Right cardiac atrium (tissue), 5 donors: ENCODE measurements around the gene SOWAHA. TPM values are rescaled to one million over a fixed set of nuclear protein-coding genes. Genes with fewer than 3 reads are reported as not detected.

Experiments used
- ATAC-seq, 2 donors: fragments of 200-7000 bp; cut with Tn5 transposase; one replicate each; pipeline versions ENCODE4 v1.8.0 to v1.9.1; 2020; ENCODE audit warnings: moderate library complexity in 2 of 2, mild to moderate bottlenecking in 1 of 2
- DNase-seq, 3 donors: peaks; one replicate each; pipeline ENCODE4 v3.0.0-alpha.2; 2020
- H3K27ac ChIP-seq: one replicate; pipeline ENCODE4 v1.5.1; 2013; ENCODE audit warnings: mild to moderate bottlenecking, low read length, control low read depth, moderate library complexity
- H3K27me3 ChIP-seq: one replicate; pipeline ENCODE4 v1.6.1; 2013; ENCODE audit not compliant: control insufficient read depth, insufficient read depth
- H3K4me1 ChIP-seq: one replicate; pipeline ENCODE4 v1.6.1; 2013; ENCODE audit warnings: low read length; ENCODE audit not compliant: control insufficient read depth, insufficient read depth
- H3K4me3 ChIP-seq: one replicate; pipeline ENCODE4 v1.5.1; 2013; ENCODE audit warnings: low read length, control low read depth
- H3K9me3 ChIP-seq: one replicate; pipeline ENCODE4 v1.6.1; 2013; ENCODE audit warnings: low read length; ENCODE audit not compliant: control insufficient read depth
- WGBS: extraction: QIAGEN DNeasy Blood & Tissue Kit; methylation state at CpG from one replicate; pipeline ENCODE4 v1.1.7; 2013; 5-methylcytosine and 5-hydroxymethylcytosine counted together
- intact Hi-C, 4 donors: fragments of 100-400 bp; cut with DNase I; formaldehyde crosslinking; loops; one replicate each; pipeline versions ENCODE4 v1.11.0 to v1.14.0; 2022 to 2023
- polyA plus RNA-seq: library from polyadenylated mRNA; stranded (reverse); fragments of 200-250 nt; gene quantifications from one replicate; pipeline ENCODE4 v1.2.3, GENCODE V29; 2013
- total RNA-seq, 4 donors: library from RNA; stranded (reverse); fragmentation: NEBNext Ultra II Directional; extraction: Animal tissue kit (Norgen Biotek cat#: 25700); gene quantifications; one replicate each; pipeline ENCODE4 v1.2.1, GENCODE V29; 2021
- donor health status: healthy with polysubstance abuse.
- donor health status: DM: no; HTN: yes; CAD: no.
- donor health status: DM: no; HTN: no; CAD: no.
- donor health status: DM: no; HTN: yes; CAD: no; lungs with severe emphysema.
- donor health status: DM: yes; HTN: yes; CAD: no.

SOWAHA gene
- total and polyA plus RNA-seq, 5 donors: 0.05 to 0.11 TPM; not detected in 3

GRCh38 chr5:132826424-132827082 lies 13.5 kb downstream of the SOWAHA start:
- H3K4me1 ChIP-seq: no peaks in the 10 kb centered on the region
- WGBS: 72% methylated on average over 6 of the region's 6 CpGs
- no peak overlapping the region for H3K4me3 ChIP-seq
- no peaks in the 10 kb centered on the region for H3K9me3 ChIP-seq
- intact Hi-C loops: loop anchor here in 2 of 4 donors (10.0 kb wide), 2 partner anchors 302 to 442 kb away; no protein-coding TSS in a partner anchor
- H3K27me3 ChIP-seq: no peaks in the 10 kb centered on the region
- H3K27ac ChIP-seq: no peak overlapping the region
- ATAC-seq (no peak), DNase-seq (no peak)

DNA sequence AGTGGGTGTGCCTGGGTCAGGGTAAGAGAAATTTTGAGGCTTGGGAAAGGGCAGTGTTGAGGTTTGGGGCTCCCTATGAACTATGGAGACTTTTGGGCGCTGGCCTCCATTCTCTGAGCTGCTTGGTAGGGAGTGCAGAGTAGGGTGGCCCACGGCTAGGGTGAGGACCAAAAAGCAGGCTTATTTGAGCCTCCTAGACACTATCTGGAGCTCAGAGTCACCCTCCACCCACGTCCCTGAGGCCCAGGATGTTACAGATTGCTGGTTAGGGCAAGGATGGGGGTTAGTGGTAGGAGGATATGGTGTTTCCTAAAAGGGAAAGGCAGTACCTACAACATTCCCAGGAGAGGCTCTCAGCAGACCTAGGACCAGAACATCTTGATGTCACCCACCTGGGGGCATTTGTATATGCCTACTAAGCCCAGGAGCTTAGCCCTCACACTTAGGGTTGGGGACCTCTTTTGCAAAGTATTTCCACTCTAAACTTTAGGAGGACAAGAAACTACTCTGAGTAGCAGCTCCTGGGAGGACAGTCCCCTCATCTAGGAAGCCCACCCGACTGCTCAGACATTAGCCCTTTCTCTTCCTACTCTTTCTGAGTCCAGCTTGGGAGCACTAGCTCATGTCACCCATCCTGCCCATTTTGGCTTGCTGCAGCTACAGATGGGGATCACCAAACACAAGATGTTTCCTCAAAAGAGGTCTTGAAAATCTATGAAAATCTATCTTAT lies 15.0 kb downstream of the SOWAHA start:
- WGBS: 96% methylated on average over 4 of the region's 4 CpGs
- H3K27ac ChIP-seq: no peak overlapping the region
- no peaks in the 10 kb centered on the region for H3K4me1 ChIP-seq
- DNase-seq (no peak), ATAC-seq (no peak)
- H3K27me3 ChIP-seq: no peaks in the 10 kb centered on the region
- intact Hi-C loops: loop anchor here in 2 of 4 donors (10.0 kb wide), 2 partner anchors 303 to 443 kb away; no protein-coding TSS in a partner anchor
- H3K9me3 ChIP-seq: no peaks in the 10 kb centered on the region
- H3K4me3 ChIP-seq: no peak overlapping the region

DNA sequence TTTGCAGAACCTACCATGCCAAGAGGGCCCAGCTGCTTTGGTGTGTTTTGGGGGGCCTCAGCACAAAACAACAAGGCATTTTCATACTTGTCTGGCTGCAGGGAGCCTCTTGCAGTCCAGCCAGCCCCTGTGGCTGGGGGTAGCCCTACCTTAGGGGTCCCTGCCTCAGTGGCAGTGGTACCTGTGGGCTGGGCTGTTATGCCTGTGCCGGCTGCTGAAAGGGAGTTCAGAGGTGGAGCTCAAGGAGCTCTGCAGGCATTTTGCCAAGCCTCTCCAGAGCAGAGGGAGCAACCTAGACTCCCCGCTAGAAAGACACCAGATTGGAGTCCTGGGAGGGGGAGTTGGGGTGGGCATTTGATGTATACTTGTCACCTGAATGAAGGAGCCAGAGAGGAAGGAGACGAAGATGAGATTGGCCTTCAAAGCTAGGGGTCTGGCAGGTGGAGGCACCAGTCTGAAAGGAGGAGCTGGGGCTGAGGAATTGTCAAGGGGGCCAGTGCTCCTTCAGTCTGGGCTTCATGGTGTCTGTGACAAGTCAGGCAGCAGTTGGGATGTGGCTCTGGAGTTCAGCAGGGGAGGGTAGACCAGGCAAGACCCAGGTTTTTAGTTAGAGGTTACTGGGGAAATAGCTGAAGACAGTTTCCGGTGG lies 15.9 kb downstream of the SOWAHA start:
- no peaks in the 10 kb centered on the region for H3K27me3 ChIP-seq
- H3K27ac ChIP-seq: no peak overlapping the region
- no peaks in the 10 kb centered on the region for H3K4me1 ChIP-seq
- DNase-seq (no peak), ATAC-seq (no peak)
- no peak overlapping the region for H3K4me3 ChIP-seq
- H3K9me3 ChIP-seq: no peaks in the 10 kb centered on the region
- 72% methylated on average over 4 of the region's 4 CpGs for WGBS
- intact Hi-C loops: loop anchor here in 2 of 4 donors (10.0 kb wide), 2 partner anchors 304 to 444 kb away; no protein-coding TSS in a partner anchor

DNA sequence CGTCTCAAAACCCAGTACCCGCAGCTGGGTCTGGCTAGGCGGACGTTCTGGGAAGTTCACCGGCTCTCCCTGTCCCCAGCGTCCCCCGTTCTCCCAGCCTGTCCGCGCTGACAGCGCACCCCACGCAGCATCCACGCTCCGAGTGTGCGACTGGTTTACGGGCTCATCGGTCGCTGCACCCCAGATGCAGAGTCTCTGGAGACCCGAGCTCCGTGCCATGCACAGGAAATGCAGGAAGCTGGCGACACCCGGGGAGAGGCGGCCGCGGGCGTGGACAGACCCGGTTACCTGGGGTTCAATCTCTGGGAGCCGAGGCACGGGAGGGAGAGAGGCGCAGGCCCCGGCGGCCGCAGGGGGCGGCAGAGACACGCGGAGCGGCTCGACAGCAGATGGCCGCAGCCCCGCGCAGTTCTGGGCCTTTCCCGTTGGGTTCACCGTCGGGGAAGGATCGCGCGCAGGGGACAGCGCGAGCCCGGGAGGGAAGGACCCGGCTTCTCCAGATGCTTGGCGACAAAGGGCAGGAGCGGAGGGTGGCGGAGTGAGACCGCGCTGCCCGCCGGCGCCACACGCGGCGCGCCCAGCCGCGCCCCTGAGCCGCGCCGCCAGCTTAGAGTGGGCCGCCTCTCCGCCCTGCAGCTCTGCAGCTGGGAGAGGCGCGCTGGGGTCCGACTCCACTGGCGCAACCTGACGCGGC lies 16.8 kb downstream of the SOWAHA start:
- H3K4me3 ChIP-seq: peak overlapping the region; percentile 49
- peak; percentile 89 to 90 for ATAC-seq
- peak overlapping the region; percentile 5 for H3K27ac ChIP-seq
- H3K27me3 ChIP-seq: no peaks in the 10 kb centered on the region
- H3K9me3 ChIP-seq: no peaks in the 10 kb centered on the region
- WGBS: 3% methylated on average over 75 of the region's 75 CpGs
- intact Hi-C loops: loop anchor here in 2 of 4 donors (5.0 to 10.0 kb wide), 3 partner anchors 52 to 445 kb away; no protein-coding TSS in a partner anchor
- DNase-seq: peak; percentile 81 to 92 (median 91)
- no peaks in the 10 kb centered on the region for H3K4me1 ChIP-seq

DNA sequence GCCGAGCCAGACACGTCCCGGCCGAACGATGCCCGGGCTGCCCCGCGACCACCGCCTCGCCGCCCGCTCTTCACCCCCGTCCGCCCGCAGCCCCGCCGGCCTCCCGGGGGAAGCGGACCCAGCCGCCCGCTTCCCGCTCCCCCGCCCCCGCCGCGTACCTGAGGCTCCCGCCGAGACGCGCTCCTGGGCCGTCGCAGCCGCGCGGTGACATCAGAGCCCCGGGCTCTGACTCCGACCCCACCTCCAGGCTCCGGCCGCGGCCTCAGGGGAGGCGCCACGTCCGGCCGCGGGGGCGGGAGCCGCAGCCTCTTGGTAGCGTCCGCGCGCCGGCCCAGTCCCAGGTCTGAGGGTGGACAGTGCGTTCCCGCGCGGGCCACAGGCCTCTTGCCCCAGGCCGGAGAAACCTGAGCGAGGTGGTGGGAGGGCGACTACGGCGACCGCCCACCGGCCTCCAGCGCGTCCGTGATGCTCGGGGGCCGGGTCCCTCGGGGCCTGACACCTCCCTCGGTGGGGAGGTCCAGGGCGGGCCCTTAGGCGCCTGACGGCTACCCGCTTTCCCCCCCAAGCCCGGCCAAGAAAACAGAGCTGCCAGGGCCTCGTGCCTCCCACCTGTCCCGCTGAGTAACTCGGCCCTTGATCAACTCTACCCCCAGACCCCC lies 17.5 kb downstream of the SOWAHA start, which contains the start of gene SHROOM1:
Gene SHROOM1, minus strand, starts transcription at position 212 of the 659 bp plus-strand sequence. CDS start 4,507 bp downstream, outside the sequence.
- no peaks in the 10 kb centered on the region for H3K9me3 ChIP-seq
- peak; percentile 74 to 88 (median 85) for DNase-seq
- peak within 1 kb of the TSS; percentile 49 for H3K4me3 ChIP-seq
- ATAC-seq: peak; percentile 78 to 81
- intact Hi-C loops: loop anchor here in 1 of 4 donors (5.0 kb wide), 1 partner anchor 52 kb away; no protein-coding TSS in a partner anchor
- H3K4me1 ChIP-seq: no peaks in the 10 kb centered on the region
- no peaks in the 10 kb centered on the region for H3K27me3 ChIP-seq
- peak within 1 kb of the TSS; percentile 5 for H3K27ac ChIP-seq
- WGBS: 6% methylated on average over 78 of the region's 78 CpGs

GRCh38 chr5:132831095-132831860 lies 18.2 kb downstream of the SOWAHA start:
- H3K27me3 ChIP-seq: no peaks in the 10 kb centered on the region
- WGBS: 82% methylated on average over 15 of the region's 15 CpGs
- no peak overlapping the region for H3K27ac ChIP-seq
- no peaks in the 10 kb centered on the region for H3K9me3 ChIP-seq
- H3K4me1 ChIP-seq: no peaks in the 10 kb centered on the region
- peak overlapping the region; percentile 49 for H3K4me3 ChIP-seq
- intact Hi-C loops: loop anchor here in 1 of 4 donors (5.0 kb wide), 1 partner anchor 51 kb away; no protein-coding TSS in a partner anchor
- ATAC-seq (no peak), DNase-seq (no peak)

- 88% methylated on average over 5 of the region's 5 CpGs for WGBS
- no peak for DNase-seq
- Histone ChIP-seq H3K27ac (no peak overlapping the region), H3K9me3 (no peaks in the 10 kb centered on the region), H3K4me1 (no peaks in the 10 kb centered on the region), H3K27me3 (no peaks in the 10 kb centered on the region), H3K4me3 (no peak overlapping the region)
- intact Hi-C loops: loop anchor here in 1 of 4 donors (5.0 kb wide), 1 partner anchor 50 kb away; no protein-coding TSS in a partner anchor
- ATAC-seq: no peak
Observed at GRCh38 chr5:132832612-132833011, 19.5 kb downstream of the SOWAHA start.

- DNase-seq (no peak), ATAC-seq (no peak)
- no peak overlapping the region for H3K27ac ChIP-seq
- no peaks in the 10 kb centered on the region for H3K27me3 ChIP-seq
- H3K4me1 ChIP-seq: no peaks in the 10 kb centered on the region
- H3K4me3 ChIP-seq: no peak overlapping the region
- no peaks in the 10 kb centered on the region for H3K9me3 ChIP-seq
- WGBS: 95% methylated on average over 3 of the region's 3 CpGs
- intact Hi-C loops: loop anchor here in 1 of 4 donors (5.0 kb wide), 1 partner anchor 48 kb away; no protein-coding TSS in a partner anchor
Observed at GRCh38 chr5:132834057-132834456, 21.0 kb downstream of the SOWAHA start.

DNA sequence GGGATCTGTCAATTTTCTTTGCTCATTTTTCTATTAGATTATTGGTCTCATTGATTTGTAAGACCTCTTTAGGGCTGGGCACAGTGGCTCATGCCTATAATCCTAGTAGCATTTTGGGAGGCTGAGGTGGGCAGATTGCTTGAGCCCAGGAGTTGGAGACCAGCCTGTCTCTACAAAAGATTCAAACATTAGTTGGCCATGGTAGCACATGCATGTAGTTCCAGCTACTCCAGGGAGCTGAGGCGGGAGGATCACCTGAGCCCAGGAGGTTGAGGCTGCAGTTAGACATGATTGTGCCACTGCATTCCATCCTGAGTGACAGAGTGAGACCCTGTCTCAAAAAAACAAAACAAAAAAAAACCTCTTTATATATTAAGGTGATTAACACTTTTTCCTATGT lies 23.8 kb downstream of the SOWAHA start:
- WGBS: 98% methylated on average over 1 of the region's 1 CpG
- H3K27me3 ChIP-seq: no peaks in the 10 kb centered on the region
- H3K27ac ChIP-seq: no peak overlapping the region
- no peak overlapping the region for H3K4me3 ChIP-seq
- ATAC-seq (no peak), DNase-seq (no peak)
- no peaks in the 10 kb centered on the region for H3K9me3 ChIP-seq
- intact Hi-C loops: no loop called here
- H3K4me1 ChIP-seq: no peaks in the 10 kb centered on the region
